UCSD-AML1 (cell line): ENCODE data around the gene CCSER1.
"Not testable (repeated sequence)": the region's sequence is repeated elsewhere in the genome, so short reads cannot be mapped to it uniquely, and the experiment has no call there.

Experiments used
- DNase-seq: peaks from one replicate; lab custom pipeline; 2025; ENCODE audit not compliant: unreplicated experiment; lab: John Stamatoyannopoulos, UW

CCSER1 gene

DNA sequence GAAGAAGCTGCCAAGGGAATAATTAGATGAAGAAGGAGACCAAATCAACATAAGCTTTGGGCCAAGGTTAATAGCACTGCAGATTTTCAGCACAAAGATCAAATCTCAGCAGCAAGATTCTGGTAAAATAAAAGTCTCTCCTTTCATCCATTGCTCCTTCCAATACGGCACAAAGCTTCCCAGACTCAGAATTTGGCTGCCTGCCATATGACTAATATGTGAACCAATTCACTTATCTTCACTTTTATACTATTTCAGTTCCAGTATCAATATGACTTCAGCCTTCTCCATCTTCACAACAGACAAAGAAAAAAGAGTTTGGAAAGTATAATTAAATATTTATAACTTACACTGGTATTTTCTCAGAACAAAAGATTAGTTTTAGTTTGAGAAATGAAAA lies 1198.3 kb downstream of the CCSER1 start:
- no peak for DNase-seq

GRCh38 chr4:91326167-91326566 lies 1199.0 kb downstream of the CCSER1 start:
- DNase-seq: not testable (repeated sequence)

DNA sequence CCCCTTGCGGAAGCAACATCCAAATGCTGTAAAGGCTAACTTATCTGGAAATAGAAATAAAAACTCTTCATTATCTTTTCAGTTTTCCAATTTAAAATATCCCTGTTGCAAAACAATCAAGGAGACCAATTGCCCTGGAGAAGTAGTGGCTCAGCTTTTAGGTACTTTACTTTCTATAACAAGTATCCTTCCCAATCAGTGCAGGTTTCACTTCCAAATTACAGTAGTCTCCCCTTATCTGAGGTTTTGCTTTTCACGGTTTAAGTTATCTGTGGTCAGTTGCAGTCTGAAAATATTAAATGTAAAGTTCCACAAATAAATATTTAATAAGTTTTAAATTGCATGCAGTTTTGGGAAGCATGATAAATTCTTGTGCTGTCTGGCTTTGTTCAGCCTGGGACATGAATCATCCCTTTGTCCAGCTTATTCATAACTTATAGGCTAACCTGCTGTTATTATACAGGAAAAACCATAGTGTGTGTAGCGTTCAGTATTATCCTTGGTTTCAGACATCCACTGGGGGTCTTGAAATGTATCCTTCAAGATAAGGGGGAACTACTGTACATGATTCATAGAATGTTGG lies 1203.5 kb downstream of the CCSER1 start:
- no peak for DNase-seq

- DNase-seq: no peak
These were observed 1213.6 kb downstream of the CCSER1 start for GRCh38 chr4:91340822-91341221.

GRCh38 chr4:91345632-91346031 lies 1218.4 kb downstream of the CCSER1 start:
- no peak for DNase-seq

DNA sequence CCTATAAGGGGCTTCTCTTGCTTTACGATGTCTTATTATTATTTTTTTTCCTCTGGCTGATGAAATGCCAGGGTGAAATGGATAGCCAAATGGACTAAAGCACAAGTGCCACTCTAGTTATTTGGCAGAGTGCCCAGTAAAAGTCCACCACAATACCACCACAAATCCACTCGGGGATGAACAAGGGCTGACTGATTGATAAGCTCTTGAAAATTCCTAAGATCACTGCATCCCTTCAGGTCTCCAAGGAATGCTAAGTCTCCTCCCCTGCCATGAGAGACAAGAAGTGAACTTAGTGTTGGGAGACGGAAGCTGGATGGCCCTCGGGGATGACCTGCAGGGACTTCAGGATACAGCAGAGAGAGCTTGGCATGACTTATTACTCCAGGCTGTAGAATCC lies 1229.3 kb downstream of the CCSER1 start:
- not testable (repeated sequence) for DNase-seq

DNA sequence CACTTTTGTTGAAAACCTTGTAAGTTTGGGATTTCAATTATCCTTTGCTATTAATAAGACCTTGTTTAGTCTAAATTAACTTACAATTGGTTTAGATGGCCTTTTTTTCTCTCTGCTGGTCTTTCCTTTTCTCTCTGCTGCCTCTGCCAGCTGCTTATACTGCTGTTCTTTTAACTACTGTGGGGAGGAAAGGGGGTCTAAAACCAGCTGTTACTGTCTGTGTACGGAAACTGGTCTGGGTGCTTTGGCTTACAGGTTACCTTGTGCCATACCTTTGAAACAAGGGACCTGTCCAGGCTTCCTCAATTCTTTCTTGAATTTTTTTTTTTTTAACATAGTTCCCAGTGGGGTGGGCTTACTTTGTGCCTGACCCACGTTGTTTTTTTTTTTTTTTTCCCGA lies 1230.8 kb downstream of the CCSER1 start:
- DNase-seq: not testable (repeated sequence)

GRCh38 chr4:91358621-91359020 lies 1231.4 kb downstream of the CCSER1 start:
- not testable (repeated sequence) for DNase-seq

DNA sequence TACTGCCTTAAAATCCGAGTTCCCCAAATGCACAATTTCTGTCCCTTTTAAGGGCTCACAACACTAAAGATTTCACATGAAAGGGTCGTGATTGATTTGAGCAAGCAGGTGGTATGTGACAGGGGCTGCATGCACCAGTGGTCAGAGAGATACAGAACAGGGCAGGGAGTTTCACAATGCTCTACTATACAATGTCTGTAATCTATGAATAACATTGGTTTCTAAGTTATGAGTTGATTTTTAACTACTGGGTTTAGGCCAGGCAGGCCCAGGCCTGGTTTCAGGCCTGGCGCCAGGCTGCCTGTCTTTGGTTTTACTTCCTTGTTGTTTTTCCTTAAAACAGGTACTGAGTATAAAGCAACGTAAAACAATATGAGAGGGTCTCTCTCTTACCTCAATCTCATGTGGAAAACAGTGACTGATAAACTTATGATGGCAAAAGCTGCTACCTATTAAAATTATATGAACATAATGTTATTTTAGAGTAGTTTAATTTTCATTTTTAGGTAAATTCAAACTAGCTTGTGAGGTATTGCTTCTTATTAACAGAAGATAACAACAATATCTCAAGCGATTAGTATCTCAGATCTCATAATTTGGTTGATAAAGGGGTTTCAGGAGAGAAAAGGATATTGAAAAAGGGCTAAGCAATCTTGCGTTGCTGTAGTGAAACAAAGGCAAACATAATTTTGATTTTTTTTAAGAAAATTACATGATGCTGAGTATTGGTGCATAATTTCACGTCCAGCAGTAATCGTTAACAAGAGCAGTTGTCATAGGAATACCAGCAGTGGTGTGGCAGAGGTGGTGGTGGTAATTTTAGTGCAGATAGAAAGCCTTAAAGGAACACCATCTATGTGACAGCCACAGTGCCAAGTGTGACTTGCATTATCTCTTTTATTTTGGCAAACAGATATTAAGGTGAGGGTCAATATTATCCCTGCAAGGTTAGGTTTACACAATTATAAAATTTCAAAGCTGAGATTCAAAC lies 1232.1 kb downstream of the CCSER1 start:
- no peak for DNase-seq

GRCh38 chr4:91362125-91362524 lies 1234.9 kb downstream of the CCSER1 start:
- DNase-seq: no peak

GRCh38 chr4:91366554-91366953 lies 1239.4 kb downstream of the CCSER1 start:
- no peak for DNase-seq

DNA sequence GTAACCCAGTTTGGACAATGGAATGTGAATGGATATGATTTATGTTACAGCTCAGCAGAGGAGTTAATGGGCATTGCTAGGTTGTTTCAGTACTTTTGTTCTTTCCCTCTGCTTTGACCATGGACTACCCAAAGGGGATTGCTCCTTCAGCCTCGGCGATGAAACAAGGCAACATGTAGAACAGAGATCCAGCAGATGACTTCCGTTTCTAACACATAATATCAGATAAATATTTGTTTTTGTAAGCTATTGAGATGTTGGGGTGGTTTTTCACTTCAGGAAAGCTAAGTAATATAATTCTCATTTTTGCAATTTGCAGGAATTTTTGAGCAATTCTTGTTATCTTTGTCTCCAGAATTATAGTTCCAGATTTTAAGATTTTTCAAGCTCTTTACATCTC lies 1241.9 kb downstream of the CCSER1 start:
- no peak for DNase-seq

DNA sequence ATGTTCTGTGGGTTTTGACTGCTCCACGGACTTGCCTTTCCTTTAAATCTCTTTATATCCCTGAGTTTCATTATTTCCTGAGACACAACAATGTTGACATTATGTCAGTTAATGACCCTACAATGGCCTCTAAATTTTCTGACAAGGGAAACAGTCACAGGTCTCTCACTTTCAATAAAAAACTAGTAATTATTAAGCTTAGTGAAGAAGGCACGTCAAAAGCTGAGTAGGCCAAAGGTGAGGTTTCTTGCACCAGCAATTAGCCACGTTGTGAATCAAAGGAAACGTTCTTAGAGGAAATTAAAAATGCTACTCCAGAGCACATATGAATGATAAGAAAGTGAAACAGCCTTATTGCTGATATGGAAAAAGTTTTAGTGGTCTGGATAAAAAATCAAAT lies 1246.4 kb downstream of the CCSER1 start:
- no peak for DNase-seq

DNA sequence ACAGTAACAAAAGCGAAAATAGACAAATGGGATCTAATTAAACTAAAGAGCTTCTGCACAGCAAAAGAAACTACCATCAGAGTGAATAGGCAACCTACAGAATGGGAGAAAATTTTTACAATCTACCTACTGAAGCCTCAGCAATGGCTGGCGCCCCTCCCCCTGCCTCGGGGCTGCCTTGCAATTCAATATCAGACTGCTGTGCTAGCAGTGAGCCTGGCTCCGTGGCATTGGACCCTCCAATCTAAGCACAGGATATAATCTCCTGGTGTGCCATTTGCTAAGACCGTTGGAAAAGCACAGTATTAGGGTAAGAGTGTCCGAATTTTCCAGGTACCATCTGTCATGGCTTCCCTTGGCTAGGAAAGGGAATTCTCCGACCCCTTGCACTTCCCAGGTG lies 1278.2 kb downstream of the CCSER1 start:
- DNase-seq: not testable (repeated sequence)

DNA sequence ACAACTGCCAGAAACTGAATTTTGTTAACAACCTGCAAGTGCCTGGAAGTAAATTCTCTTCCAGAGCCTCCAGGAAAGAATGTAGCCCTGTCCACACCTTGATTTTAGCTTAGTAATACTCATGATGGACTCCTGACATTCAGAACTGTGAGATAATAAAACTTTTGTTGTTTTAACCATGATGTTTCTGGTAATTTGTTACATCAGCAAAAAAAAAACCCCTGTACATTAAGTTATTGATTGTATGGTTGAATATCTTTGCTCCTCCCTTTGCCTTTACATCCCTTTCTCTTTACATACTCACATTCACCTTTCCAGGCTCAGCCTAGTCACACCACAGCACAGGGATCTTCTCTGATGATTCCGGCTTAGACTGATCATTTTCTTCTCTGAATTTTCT lies 1294.8 kb downstream of the CCSER1 start:
- no peak for DNase-seq

GRCh38 chr4:91426725-91427124 lies 1299.5 kb downstream of the CCSER1 start:
- DNase-seq: no peak

DNA sequence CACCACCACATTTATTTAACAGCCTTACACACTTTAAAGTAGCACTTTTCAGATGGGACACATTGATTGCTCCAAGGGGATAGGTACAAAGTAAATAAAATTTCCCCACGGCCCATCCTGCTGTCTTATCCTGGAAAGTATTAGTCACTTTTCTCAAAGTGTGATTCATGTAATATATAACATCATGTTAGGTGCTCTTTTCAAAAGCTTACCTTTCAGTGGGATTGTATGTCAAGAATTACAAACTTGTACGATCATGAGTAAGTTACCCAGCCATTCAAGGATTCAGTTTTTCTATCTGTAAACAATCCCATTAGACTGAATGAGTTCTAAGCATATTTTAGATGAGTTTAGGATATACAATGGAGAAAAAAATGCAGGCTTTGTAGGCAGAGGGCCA lies 1300.0 kb downstream of the CCSER1 start:
- DNase-seq: no peak

GRCh38 chr4:91434631-91435030 lies 1307.4 kb downstream of the CCSER1 start:
- no peak for DNase-seq

DNA sequence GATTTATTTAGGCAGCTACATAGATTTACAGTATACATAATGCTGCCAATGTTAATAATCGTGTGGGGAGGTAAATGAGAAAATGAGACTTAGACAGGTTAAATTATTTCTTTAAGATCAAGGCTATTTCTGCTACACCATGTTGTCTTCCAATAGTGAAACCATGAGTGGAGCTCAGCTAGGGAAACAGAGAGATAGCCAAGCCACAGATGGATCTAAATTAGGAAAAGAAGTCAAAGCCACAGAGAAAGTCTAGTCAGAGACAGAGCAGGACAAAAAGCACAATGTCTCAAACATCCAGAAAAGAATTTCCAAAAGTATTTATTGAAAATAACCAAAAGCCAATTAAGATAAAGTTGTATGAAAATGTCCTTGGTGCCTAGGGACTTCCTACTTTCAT lies 1309.4 kb downstream of the CCSER1 start:
- DNase-seq: no peak

DNA sequence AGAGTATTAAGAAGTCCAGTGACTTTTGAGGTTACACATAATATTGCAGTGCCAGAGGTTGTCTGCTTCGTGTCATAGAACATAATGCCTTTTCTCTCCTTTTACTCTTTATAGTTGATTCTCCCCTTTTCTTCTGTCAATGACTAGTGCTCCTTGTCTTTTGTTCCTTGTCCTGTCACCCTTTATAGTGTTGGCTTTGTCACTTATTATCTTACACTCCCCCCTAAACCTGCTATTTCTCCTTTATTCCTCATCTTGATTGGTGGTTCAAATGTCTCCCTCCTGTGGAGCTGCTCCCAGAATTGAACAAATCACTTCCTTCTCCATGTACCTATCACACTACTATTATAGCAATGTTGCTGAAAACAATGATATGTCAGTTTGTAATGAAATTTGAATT lies 1320.0 kb downstream of the CCSER1 start:
- no peak for DNase-seq

- DNase-seq: no peak
These were observed 1321.6 kb downstream of the CCSER1 start for GRCh38 chr4:91448668-91449330.

GRCh38 chr4:91454111-91454510 lies 1326.9 kb downstream of the CCSER1 start:
- no peak for DNase-seq
